Cortex of kidney (tissue), 1 donor: ENCODE measurements around the gene KIRREL3.
"Not testable (repeated sequence)": the region's sequence is repeated elsewhere in the genome, so short reads cannot be mapped to it uniquely, and the experiment has no call there.

ENCODE experiments used
- DNase-seq: peaks from one replicate; lab custom pipeline; 2025; lab: John Stamatoyannopoulos, UW

The KIRREL3 gene

GRCh38 chr11:126383339-126384335 is 616.9 kb downstream of the KIRREL3 start:
- DNase-seq = no peak

- not testable (repeated sequence) for DNase-seq
Observed at GRCh38 chr11:126382641-126383040, 617.9 kb downstream of the KIRREL3 start.

GRCh38 chr11:126381960-126382359 is 618.6 kb downstream of the KIRREL3 start:
- not testable (repeated sequence) for DNase-seq

GRCh38 chr11:126380909-126381308 is 619.7 kb downstream of the KIRREL3 start:
- no peak for DNase-seq

- DNase-seq = no peak
Observed at GRCh38 chr11:126378763-126379162, 621.8 kb downstream of the KIRREL3 start.

- no peak for DNase-seq
Observed at GRCh38 chr11:126375726-126376125, 624.8 kb downstream of the KIRREL3 start.

- DNase-seq = not testable (repeated sequence)
Observed at GRCh38 chr11:126374562-126375300, 625.8 kb downstream of the KIRREL3 start.

- DNase-seq = not testable (repeated sequence)
Observed at GRCh38 chr11:126373389-126374066, 627.0 kb downstream of the KIRREL3 start.
